Stimulated activated CD8-positive, alpha-beta memory T cell treated with anti-CD3 and anti-CD28 coated beads, Interleukin-4, amount 100 ng/mL, for 4 hours (primary cell): ENCODE measurements around the gene EMC9.
A peak's percentile ranks its signal among the peaks of the same experiment; 100 is the strongest.

Source experiments
- DNase-seq, 2 donors: peaks; one replicate each; pipeline ENCODE4 v3.0.0-alpha.2; 2020; ENCODE audit warnings: low read depth in 2 of 2, low spot score in 1 of 2

The EMC9 gene, protein sequence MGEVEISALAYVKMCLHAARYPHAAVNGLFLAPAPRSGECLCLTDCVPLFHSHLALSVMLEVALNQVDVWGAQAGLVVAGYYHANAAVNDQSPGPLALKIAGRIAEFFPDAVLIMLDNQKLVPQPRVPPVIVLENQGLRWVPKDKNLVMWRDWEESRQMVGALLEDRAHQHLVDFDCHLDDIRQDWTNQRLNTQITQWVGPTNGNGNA

GRCh38 chr14:24141097-24141880 lies at the start of gene EMC9:
EMC9 (minus strand) TSS chr14:24141591; CDS start chr14:24141304, 287 bp downstream.
- DNase-seq: peak; percentile 99

DNA sequence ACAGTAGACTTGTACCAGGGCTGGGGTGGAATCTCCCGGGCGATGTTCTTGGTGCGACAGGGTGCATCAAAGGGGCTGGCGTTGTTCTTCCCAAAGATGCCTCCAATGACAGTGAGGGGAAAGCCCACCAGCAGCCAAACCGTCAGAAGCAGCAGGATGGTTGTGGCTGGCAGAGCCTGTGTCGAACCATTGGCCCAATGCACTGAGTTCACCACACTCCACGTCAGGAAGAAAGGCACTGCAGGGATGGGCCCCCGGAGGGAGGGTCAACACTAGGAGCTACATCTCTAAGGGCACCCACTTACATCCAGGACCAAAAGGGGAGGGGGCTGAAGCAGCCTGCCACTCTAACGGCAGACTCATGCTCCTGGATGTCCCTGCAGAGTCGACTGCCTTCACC lies 49.0 kb upstream of the EMC9 start:
- no peak for DNase-seq

GRCh38 chr14:24189460-24189859 lies 48.1 kb upstream of the EMC9 start:
- DNase-seq: no peak

DNA sequence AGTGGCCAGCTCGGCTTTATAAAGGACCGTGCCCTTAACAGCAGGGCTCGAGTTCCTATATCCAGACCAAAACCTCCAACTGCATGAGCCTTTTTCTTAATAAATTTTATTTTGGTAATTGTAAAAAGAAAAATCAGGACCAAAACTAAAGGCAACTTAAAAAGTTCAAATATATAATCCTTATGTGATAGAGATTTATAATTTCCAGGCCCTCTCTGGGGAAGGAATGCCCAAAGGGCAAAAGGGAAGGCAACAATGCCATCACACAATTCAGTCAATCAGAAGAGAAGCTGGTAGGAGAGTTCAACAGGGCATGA lies 47.6 kb upstream of the EMC9 start:
- DNase-seq: no peak

DNA sequence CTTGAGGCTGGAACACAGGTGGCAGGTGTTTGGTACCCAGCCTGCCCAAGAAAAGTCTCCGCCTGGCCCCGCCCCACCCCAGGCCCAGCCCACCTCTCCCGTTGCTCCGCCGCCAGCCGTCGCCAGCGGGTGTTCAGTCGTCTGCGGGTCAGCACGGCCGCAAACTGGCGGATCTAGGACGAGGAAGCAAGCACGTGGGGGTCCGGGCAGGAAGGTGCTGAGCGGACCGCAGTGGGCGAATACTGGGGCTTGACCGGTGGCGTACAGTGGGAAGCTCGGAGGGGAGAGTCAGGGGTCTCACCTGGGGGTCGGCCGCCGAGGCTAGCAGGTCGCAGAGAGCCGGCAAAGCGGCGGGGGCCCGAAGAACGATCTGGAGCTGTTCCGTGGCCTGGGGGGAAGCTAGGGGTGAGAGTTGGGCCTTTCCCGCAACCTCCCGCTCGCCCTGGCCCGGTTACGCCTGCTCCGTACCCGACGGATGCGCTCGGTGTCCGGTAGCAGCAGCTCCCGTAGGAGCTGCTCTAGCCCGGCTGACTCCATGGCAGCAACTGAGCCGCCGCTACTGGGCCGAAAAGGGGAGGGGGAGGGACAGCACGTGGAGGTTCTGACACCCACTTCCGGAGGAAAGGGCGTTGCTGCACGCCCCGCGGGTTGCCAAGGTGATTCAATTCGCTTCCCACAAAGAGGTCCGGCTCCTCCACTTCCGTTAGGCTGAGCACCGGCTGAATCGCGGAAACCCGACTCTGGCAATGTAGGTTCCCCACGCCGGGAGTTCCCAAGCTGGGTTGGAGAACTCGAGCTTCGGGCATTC lies 47.1 kb upstream of the EMC9 start, which contains the start of gene IPO4:
Gene IPO4, minus strand, starts transcription at position 566 of the 808 bp plus-strand sequence. Its CDS starts 29 bp downstream, at position 537.
- DNase-seq: peak; percentile 89 to 92

DNA sequence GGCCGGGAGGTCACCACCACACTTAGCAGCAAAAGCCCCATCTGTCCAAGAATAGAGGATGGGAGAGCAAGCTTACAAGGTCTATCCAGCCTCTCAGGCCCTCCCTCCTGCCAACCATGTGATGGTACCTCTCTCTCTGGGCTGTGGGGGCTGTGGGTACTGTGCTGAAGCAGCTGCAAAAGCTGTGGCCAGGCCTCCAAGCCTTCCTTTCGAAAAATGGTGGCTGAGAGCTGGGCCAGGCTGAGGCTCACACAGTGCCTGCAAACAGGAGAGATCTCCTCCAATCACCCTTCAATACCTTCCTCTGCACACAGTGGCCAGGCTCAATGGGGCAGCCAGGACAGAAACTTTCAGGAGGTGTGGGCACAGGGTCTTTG lies 46.1 kb upstream of the EMC9 start:
- no peak for DNase-seq

GRCh38 chr14:24186831-24187538 lies 45.6 kb upstream of the EMC9 start:
- DNase-seq: no peak

DNA sequence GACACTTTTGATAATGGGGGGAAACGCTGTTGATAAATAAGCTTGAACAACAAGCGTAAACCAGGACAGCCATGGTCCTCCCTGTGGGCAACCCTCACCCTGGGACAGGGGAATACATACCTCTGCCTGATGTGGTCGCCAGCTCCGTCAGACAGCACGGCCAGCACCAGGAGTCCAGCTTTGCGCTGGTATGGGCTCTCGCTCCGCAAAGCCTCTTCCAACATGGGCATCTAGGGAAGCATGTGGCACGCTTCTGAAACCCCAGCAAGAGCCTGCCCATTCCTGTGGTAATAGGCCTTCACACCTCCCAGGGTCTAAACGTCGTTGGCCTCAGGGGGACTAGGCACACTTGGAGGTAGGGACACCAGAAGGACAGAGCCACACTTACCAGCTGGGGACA lies 44.4 kb upstream of the EMC9 start:
- DNase-seq: no peak

DNA sequence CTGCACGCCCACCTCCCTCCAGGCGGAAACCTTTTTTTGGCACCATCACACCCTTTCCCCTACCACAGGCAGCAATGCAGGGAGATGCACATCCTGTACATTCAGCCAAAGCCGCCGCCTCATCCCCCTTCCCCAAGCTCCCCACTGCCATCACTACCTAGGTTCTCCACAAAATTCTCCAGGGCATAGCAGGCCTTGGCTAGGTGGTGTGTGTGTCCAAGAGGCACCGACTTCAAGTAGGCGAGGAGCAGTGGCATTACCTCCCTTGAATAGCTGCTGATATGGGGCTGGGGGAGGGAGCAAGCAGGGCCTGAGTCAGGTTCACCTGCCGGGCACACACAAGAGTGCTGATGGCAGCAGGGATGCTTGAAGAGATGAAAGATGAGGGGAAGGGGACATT lies 43.6 kb upstream of the EMC9 start:
- DNase-seq: no peak

GRCh38 chr14:24184104-24184970 lies 42.9 kb upstream of the EMC9 start:
- DNase-seq: no peak

DNA sequence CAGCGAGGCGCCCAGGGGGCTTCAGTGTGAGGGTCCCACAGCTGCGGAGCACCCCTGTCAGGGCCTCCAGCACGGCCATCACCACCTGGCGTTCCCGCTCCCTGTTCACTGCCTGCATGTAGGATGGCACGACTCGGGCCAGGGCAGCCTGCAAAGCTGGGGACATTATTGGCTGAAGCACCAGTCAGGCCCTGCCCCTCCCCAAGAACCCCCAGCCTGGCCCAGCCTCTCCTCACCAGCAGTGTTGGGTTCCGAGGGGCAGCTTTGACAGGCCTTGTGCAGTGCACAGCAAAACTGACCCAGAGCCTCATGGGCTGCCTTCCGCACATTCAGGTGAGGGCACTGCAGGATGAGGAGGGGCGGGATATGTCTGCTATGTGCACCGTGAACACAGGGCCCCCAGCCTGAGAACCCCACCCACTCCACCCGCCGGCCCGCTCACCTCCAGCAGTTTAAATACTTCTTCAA lies 41.7 kb upstream of the EMC9 start:
- no peak for DNase-seq

GRCh38 chr14:24182110-24182882 lies 40.9 kb upstream of the EMC9 start:
- DNase-seq: no peak

GRCh38 chr14:24181371-24182077 lies 40.1 kb upstream of the EMC9 start:
- DNase-seq: no peak

GRCh38 chr14:24179961-24180796 lies 38.8 kb upstream of the EMC9 start:
- no peak for DNase-seq

DNA sequence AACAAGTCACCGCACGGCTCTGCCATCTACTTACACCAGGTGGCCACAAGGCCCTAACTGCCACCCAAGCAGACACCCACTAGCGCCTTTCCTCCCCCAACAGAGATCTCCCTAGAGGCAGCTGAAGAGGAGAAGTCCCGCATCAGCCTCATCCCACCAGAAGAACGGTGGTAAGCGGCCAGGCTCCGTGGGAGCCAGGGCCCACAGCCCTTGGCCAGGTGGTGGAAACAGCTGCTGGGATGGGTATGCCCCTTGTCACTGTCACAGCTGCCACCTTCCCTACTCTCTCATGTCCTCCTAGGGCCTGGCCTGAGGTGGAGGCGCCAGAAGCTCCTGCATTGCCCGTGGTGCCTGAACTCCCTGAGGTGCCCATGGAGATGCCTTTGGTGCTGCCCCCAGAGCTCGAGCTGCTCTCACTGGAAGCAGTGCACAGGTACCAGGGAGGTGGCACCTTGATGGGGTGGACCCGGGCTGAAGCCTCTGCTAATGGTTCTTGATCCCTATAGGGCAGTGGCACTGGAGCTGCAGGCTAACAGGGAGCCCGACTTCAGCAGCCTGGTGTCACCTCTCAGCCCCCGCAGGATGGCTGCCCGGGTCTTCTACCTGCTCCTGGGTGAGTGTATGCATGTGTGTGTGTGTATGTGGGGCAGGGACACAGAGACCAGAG lies 38.0 kb upstream of the EMC9 start:
- DNase-seq: no peak

- no peak for DNase-seq
These were observed 37.2 kb upstream of the EMC9 start for GRCh38 chr14:24178399-24179178.

DNA sequence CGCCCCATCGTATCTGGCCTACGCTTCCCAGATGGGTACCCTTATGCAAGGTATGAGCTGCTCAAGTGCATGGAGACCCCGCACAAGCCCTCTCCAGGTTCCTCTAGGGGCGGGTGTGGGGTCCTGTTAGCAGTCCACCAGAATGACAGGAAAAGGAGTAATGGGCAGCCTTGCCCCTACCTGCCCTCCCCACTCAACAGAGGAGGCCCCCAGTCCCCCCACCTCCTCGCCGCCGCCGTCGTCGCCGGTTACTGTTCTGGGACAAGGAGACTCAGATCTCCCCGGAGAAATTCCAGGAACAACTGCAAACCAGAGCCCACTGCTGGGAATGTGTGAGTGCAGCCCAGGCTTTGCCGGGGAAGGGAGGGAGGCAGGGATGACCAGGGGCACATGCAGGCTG lies 36.5 kb upstream of the EMC9 start:
- no peak for DNase-seq
